HEK293 (cell line): ENCODE results near the gene ENO2.

ENCODE experiments used
- CTCF ChIA-PET: fragments of 350-600 bp; formaldehyde crosslinking; extraction: SDS; loops from one replicate; lab custom pipeline; 2021; ENCODE audit warnings: antibody characterized with exemption; lab: Yijun Ruan, JAX
- POLR2A ChIA-PET: fragments of 300-600 bp; formaldehyde crosslinking; extraction: SDS; loops from one replicate; lab custom pipeline; 2020; ENCODE audit warnings: antibody characterized with exemption, inconsistent platforms; lab: Yijun Ruan, JAX
- H3K27ac ChIP-seq: fragments of 200-500 bp; sonication (Bioruptor generic); 2 replicates; pipeline ENCODE4 v1.5.1; 2014; ENCODE audit warnings: low read depth, low read length, control low read depth, inconsistent platforms; ENCODE audit errors: extremely low read depth
- H3K36me3 ChIP-seq, 2 experiments: fragments of 200-500 bp in 1 of 2; sonication (Bioruptor generic) in 1 of 2; 1 replicate in 1 of 2; 2 replicates in 1 of 2; pipeline ENCODE4 v1.5.1; 2014 to 2017; ENCODE audit warnings: inconsistent platforms in 2 of 2, low read length in 2 of 2; ENCODE audit not compliant: control insufficient read depth in 2 of 2, insufficient read depth in 1 of 2
- H3K4me1 ChIP-seq: fragments of 200-500 bp; sonication (Bioruptor generic); 2 replicates; pipeline ENCODE4 v1.5.1; 2014; ENCODE audit warnings: mild to moderate bottlenecking, low read length, inconsistent platforms; ENCODE audit not compliant: control insufficient read depth, insufficient read depth
- H3K4me3 ChIP-seq: 2 replicates; pipeline ENCODE4 v1.5.1; 2011; ENCODE audit warnings: low read depth, mild to moderate bottlenecking, control low read depth, low read length, moderate library complexity
- H3K9me3 ChIP-seq: fragments of 200-500 bp; sonication (Bioruptor generic); 2 replicates; pipeline ENCODE4 v1.5.1; 2014; ENCODE audit warnings: low read depth, low read length, inconsistent platforms; ENCODE audit not compliant: control insufficient read depth, insufficient read depth
- EGR2 ChIP-seq: fragments of 450-650 bp; formaldehyde crosslinking; IDR thresholded peaks from 2 replicates; pipeline ENCODE4 v1.5.1; 2016; ENCODE audit warnings: low read depth, missing biosample characterization, missing genetic modification characterization
- GFI1B ChIP-seq: fragments of 450-650 bp; formaldehyde crosslinking; IDR thresholded peaks from 2 replicates; pipeline ENCODE4 v1.5.1; 2016; ENCODE audit warnings: missing biosample characterization, missing genetic modification characterization
- GLI2 ChIP-seq: fragments of 450-650 bp; formaldehyde crosslinking; IDR thresholded peaks from 2 replicates; pipeline ENCODE4; 2017; ENCODE audit warnings: missing biosample characterization, missing genetic modification characterization, low read depth, borderline replicate concordance
- KLF10 ChIP-seq: fragments of 450-650 bp; IDR thresholded peaks from 2 replicates; pipeline ENCODE4 v1.5.1; 2018; ENCODE audit warnings: missing biosample characterization, mild to moderate bottlenecking, missing genetic modification characterization
- KLF16 ChIP-seq: fragments of 450-650 bp; formaldehyde crosslinking; IDR thresholded peaks from 2 replicates; pipeline ENCODE4 v1.5.1; 2017; ENCODE audit warnings: missing biosample characterization, missing genetic modification characterization
- KLF8 ChIP-seq: fragments of 450-650 bp; formaldehyde crosslinking; IDR thresholded peaks from 2 replicates; pipeline ENCODE4 v1.5.1; 2016; ENCODE audit warnings: missing biosample characterization, missing genetic modification characterization
- KLF9 ChIP-seq: fragments of 450-650 bp; formaldehyde crosslinking; IDR thresholded peaks from 2 replicates; pipeline ENCODE4 v1.5.1; 2016; ENCODE audit warnings: missing biosample characterization, missing genetic modification characterization, low read depth
- MYNN ChIP-seq: fragments of 450-650 bp; formaldehyde crosslinking; IDR thresholded peaks from 2 replicates; pipeline ENCODE4 v1.5.1; 2016; ENCODE audit warnings: missing biosample characterization, missing genetic modification characterization, borderline replicate concordance
- OSR2 ChIP-seq: fragments of 450-650 bp; formaldehyde crosslinking; IDR thresholded peaks from 2 replicates; pipeline ENCODE4 v1.5.1; 2016; ENCODE audit warnings: missing biosample characterization, missing genetic modification characterization
- SCRT1 ChIP-seq: fragments of 450-650 bp; formaldehyde crosslinking; IDR thresholded peaks from 2 replicates; pipeline ENCODE4 v1.5.1; 2016; ENCODE audit warnings: missing biosample characterization, missing genetic modification characterization, borderline replicate concordance
- SP2 ChIP-seq: fragments of 450-650 bp; formaldehyde crosslinking; IDR thresholded peaks from 2 replicates; pipeline ENCODE4 v1.5.1; 2016; ENCODE audit warnings: missing biosample characterization, missing genetic modification characterization
- SP3 ChIP-seq: fragments of 450-650 bp; formaldehyde crosslinking; IDR thresholded peaks from 2 replicates; pipeline ENCODE4 v1.5.1; 2016; ENCODE audit warnings: missing biosample characterization, missing genetic modification characterization
- SP7 ChIP-seq: fragments of 450-650 bp; formaldehyde crosslinking; IDR thresholded peaks from 2 replicates; pipeline ENCODE4 v1.5.1; 2016; ENCODE audit warnings: missing biosample characterization, missing genetic modification characterization
- YY1 ChIP-seq: fragments of 450-650 bp; formaldehyde crosslinking; IDR thresholded peaks from 2 replicates; pipeline ENCODE4 v1.5.1; 2018; ENCODE audit warnings: missing biosample characterization, missing genetic modification characterization
- ZBTB21 ChIP-seq: fragments of 450-650 bp; formaldehyde crosslinking; IDR thresholded peaks from 2 replicates; pipeline ENCODE4 v1.5.1; 2017; ENCODE audit warnings: missing biosample characterization, missing genetic modification characterization
- ZEB2 ChIP-seq: fragments of 450-650 bp; formaldehyde crosslinking; IDR thresholded peaks from 2 replicates; pipeline ENCODE4 v1.5.1; 2016; ENCODE audit warnings: missing biosample characterization, missing genetic modification characterization
- ZFHX2 ChIP-seq: fragments of 450-650 bp; formaldehyde crosslinking; conservative IDR thresholded peaks from 2 replicates; pipeline ENCODE4 v1.5.1; 2016; ENCODE audit warnings: missing biosample characterization, missing genetic modification characterization
- ZFP37 ChIP-seq: fragments of 450-650 bp; formaldehyde crosslinking; IDR thresholded peaks from 2 replicates; pipeline ENCODE4 v1.5.1; 2016; ENCODE audit warnings: missing biosample characterization, missing genetic modification characterization
- ZIC2 ChIP-seq: fragments of 450-650 bp; formaldehyde crosslinking; IDR thresholded peaks from 2 replicates; pipeline ENCODE4 v1.5.1; 2016; ENCODE audit warnings: missing biosample characterization, missing genetic modification characterization
- ZNF138 ChIP-seq: fragments of 450-650 bp; formaldehyde crosslinking; IDR thresholded peaks from 2 replicates; pipeline ENCODE4 v1.5.1; 2016; ENCODE audit warnings: missing biosample characterization, missing genetic modification characterization, borderline replicate concordance
- ZNF24 ChIP-seq: fragments of 450-650 bp; formaldehyde crosslinking; IDR thresholded peaks from 2 replicates; pipeline ENCODE4 v1.5.1; 2016; ENCODE audit warnings: missing biosample characterization, missing genetic modification characterization
- ZNF248 ChIP-seq: fragments of 450-650 bp; formaldehyde crosslinking; IDR thresholded peaks from 2 replicates; pipeline ENCODE4 v1.5.1; 2017; ENCODE audit warnings: missing biosample characterization, missing genetic modification characterization
- ZNF274 ChIP-seq, 2 experiments: fragments of 200-500 bp in 1 of 2; fragments of 450-650 bp in 1 of 2; sonication (Bioruptor generic) in 1 of 2; formaldehyde crosslinking in 1 of 2; IDR thresholded peaks; 2 replicates each; pipeline versions ENCODE4 v1.5.1 to v1.6.1; 2014 to 2016; ENCODE audit warnings: borderline replicate concordance in 1 of 2, inconsistent platforms in 1 of 2, low read length in 1 of 2, missing biosample characterization in 1 of 2, missing genetic modification characterization in 1 of 2
- ZNF302 ChIP-seq: fragments of 450-650 bp; formaldehyde crosslinking; IDR thresholded peaks from 2 replicates; pipeline ENCODE4 v1.5.1; 2016; ENCODE audit warnings: missing biosample characterization, missing genetic modification characterization, low read depth
- ZNF335 ChIP-seq: fragments of 450-650 bp; formaldehyde crosslinking; conservative IDR thresholded peaks from 2 replicates; pipeline ENCODE4 v1.5.1; 2016; ENCODE audit warnings: missing biosample characterization, missing genetic modification characterization
- ZNF341 ChIP-seq: fragments of 450-650 bp; formaldehyde crosslinking; IDR thresholded peaks from 2 replicates; pipeline ENCODE4; 2016; ENCODE audit warnings: low read depth, missing biosample characterization, missing genetic modification characterization
- ZNF366 ChIP-seq: fragments of 450-650 bp; formaldehyde crosslinking; conservative IDR thresholded peaks from 2 replicates; pipeline ENCODE4 v1.5.1; 2016; ENCODE audit warnings: missing biosample characterization, missing genetic modification characterization
- ZNF394 ChIP-seq: fragments of 450-650 bp; formaldehyde crosslinking; IDR thresholded peaks from 2 replicates; pipeline ENCODE4 v1.5.1; 2016; ENCODE audit warnings: missing biosample characterization, missing genetic modification characterization, mild to moderate bottlenecking, moderate library complexity, borderline replicate concordance
- ZNF600 ChIP-seq: fragments of 450-650 bp; formaldehyde crosslinking; IDR thresholded peaks from 2 replicates; pipeline ENCODE4 v1.5.1; 2016; ENCODE audit warnings: missing biosample characterization, missing genetic modification characterization
- ZNF629 ChIP-seq: fragments of 450-650 bp; formaldehyde crosslinking; IDR thresholded peaks from 2 replicates; pipeline ENCODE4 v1.5.1; 2017; ENCODE audit warnings: missing biosample characterization, missing genetic modification characterization
- TF ChIP-seq, protein P1 (sequence below): fragments of 450-650 bp; formaldehyde crosslinking; IDR thresholded peaks from 2 replicates; pipeline ENCODE4 v1.5.1; 2016; ENCODE audit warnings: missing biosample characterization, missing genetic modification characterization, low read depth
- TF ChIP-seq, protein P2 (sequence below): fragments of 450-650 bp; formaldehyde crosslinking; IDR thresholded peaks from 2 replicates; pipeline ENCODE4 v1.5.1; 2017; ENCODE audit warnings: missing biosample characterization, missing genetic modification characterization
- TF ChIP-seq, protein P3 (sequence below): fragments of 450-650 bp; formaldehyde crosslinking; optimal IDR thresholded peaks from 2 replicates; pipeline ENCODE3; 2016; ENCODE audit warnings: missing biosample characterization, mild to moderate bottlenecking, missing genetic modification characterization

Gene ENO2

DNA sequence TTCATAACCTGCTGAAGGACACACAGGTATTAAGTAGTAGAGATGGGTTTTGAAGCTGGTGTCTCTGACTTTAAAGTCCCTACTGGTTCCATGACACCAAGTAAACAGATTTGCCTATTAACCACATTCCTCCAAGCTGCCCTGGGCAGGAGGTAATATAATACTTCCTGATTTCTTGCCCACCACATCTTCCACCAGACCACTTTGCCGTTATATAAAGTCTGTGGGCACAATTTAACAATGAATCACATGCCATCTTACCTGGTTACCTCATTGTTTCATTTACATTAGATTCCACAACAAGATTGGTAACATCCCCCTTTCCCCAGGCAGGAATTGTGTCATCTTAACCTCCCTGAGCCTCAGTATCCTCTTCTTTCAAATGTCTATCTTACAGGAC lies 10.7 kb upstream of the ENO2 start (continued):
- peak; percentile 42; the same call in 1 of the 2 replicates for TF ChIP-seq ZNF366 (tag by site-specific recombination)
- no peak for TF ChIP-seq GLI2 (tag by site-specific recombination)
- no peak for TF ChIP-seq YY1
- TF ChIP-seq ZNF302 (tag by site-specific recombination), result no peak
- TF ChIP-seq SP7, result no peak
- TF ChIP-seq, protein P1, sequence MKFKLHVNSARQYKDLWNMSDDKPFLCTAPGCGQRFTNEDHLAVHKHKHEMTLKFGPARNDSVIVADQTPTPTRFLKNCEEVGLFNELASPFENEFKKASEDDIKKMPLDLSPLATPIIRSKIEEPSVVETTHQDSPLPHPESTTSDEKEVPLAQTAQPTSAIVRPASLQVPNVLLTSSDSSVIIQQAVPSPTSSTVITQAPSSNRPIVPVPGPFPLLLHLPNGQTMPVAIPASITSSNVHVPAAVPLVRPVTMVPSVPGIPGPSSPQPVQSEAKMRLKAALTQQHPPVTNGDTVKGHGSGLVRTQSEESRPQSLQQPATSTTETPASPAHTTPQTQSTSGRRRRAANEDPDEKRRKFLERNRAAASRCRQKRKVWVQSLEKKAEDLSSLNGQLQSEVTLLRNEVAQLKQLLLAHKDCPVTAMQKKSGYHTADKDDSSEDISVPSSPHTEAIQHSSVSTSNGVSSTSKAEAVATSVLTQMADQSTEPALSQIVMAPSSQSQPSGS (tag by site-specific recombination), result peak; percentile 50; the same call in 1 of the 2 replicates
- no peak for TF ChIP-seq ZNF274 (IDR thresholded peaks at IDR 0.05; ENCODE audit: low read length)
- no peak for TF ChIP-seq ZNF274 (tag by site-specific recombination; IDR thresholded peaks at IDR 0.05; ENCODE audit: borderline replicate concordance)
- TF ChIP-seq ZIC2 (tag by site-specific recombination), result no peak
- TF ChIP-seq ZFP37, result no peak

DNA sequence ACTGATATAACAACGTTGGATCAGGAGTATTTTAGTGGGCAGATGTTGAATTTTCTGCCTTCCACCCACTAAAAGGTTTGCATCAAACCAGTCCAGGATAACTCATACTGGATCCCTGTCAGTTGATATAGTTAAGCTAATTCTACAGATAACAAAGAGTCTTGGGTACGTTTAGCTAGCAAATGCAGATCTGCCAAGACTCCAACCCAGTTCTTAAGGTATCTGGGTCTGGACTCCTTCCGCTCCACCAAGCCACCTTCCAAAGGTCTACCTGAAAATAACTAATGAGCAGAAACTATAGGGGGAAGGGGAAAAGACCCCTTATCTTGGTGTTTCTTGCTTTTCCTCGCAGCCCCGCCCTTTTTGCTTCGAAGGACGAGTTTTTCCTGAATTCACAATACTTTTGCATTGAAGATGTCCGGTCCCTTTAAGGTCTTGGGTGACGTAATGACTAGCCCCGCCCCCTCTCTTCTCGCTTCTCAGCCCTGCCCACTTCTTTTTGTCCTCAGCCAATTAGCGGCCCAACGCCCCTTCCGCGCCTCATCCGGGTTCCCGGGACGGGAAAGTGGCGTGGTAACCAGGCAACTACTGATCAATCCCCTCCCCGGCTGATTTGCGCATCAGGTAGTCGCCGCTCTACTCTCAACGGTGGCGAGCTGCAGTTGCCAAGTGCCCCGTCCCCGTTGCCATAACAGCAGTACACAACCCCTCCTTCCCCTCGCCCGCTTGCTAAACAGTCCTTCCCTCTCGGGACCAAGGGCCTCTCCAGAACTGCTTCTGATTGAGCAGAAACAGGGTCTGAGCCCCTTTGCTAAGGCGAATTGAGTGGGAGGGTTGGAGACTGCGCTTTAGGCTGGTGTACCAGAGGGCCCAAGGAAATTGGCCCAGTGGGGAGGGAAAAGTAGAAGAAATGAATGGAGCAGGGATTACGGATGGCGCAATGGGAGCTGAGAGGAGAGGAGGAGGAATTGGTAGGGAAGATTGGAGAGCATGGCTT lies 9.8 kb upstream of the ENO2 start, which contains the start of gene LRRC23:
Gene LRRC23 (plus strand): TSS at position 543 of the 997 bp plus-strand sequence. CDS start 812 bp downstream, outside the sequence.
- CTCF ChIA-PET, result interaction anchor here (0.7 to 1.5 kb wide), 4 partner anchors 19 to 34 kb away, joined by 4 to 8 read pairs (median 7); partner anchors contain the start of gene SPSB2
- peak within 1 kb of the TSS; percentile 57 for H3K27ac ChIP-seq
- TF ChIP-seq KLF8 (tag by site-specific recombination) (peak; percentile 45; the same call in 1 of the 2 replicates), ZNF335 (tag by site-specific recombination) (peak; percentile 66), SP2 (tag by site-specific recombination) (peak; percentile 97), KLF9 (tag by site-specific recombination) (peak; percentile 88), EGR2 (tag by site-specific recombination) (0 out of 2 replicates have a peak, but pooled peaks have one; percentile 4), ZNF341 (peak; percentile 50; the same call in 1 of the 2 replicates), MYNN (peak; percentile 94), ZNF138 (tag by site-specific recombination) (no peak), ZEB2 (peak; percentile 26; the same call in 1 of the 2 replicates), ZNF629 (tag by site-specific recombination) (peak; percentile 80), SP3 (peak; percentile 96), KLF16 (peak; percentile 48; the same call in 1 of the 2 replicates), ZFHX2 (tag by site-specific recombination) (peak; percentile 64), KLF10 (tag by site-specific recombination) (peak; percentile 71), GFI1B (tag by site-specific recombination) (no peak), ZNF600 (tag by site-specific recombination) (peak; percentile 89), SCRT1 (peak; percentile 89; the same call in 1 of the 2 replicates), ZNF248 (tag by site-specific recombination) (no peak), ZNF24 (tag by site-specific recombination) (peak; percentile 63), ZNF394 (0 out of 2 replicates have a peak, but pooled peaks have one; percentile 10), OSR2 (peak; percentile 60; the same call in 1 of the 2 replicates), ZBTB21 (tag by site-specific recombination) (peak; percentile 65)
- TF ChIP-seq, protein P2, sequence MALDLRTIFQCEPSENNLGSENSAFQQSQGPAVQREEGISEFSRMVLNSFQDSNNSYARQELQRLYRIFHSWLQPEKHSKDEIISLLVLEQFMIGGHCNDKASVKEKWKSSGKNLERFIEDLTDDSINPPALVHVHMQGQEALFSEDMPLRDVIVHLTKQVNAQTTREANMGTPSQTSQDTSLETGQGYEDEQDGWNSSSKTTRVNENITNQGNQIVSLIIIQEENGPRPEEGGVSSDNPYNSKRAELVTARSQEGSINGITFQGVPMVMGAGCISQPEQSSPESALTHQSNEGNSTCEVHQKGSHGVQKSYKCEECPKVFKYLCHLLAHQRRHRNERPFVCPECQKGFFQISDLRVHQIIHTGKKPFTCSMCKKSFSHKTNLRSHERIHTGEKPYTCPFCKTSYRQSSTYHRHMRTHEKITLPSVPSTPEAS (tag by site-specific recombination), result no peak
- TF ChIP-seq, protein P3, sequence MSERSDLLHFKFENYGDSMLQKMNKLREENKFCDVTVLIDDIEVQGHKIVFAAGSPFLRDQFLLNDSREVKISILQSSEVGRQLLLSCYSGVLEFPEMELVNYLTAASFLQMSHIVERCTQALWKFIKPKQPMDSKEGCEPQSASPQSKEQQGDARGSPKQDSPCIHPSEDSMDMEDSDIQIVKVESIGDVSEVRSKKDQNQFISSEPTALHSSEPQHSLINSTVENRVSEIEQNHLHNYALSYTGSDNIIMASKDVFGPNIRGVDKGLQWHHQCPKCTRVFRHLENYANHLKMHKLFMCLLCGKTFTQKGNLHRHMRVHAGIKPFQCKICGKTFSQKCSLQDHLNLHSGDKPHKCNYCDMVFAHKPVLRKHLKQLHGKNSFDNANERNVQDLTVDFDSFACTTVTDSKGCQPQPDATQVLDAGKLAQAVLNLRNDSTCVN, result peak; percentile 26

More for the DNA sequence above, 9.8 kb upstream of the ENO2 start, which contains the start of gene LRRC23:
- POLR2A ChIA-PET, result interaction anchor here (0.6 to 2.6 kb wide), 12 partner anchors 9 to 181 kb away, joined by 3 to 10 read pairs (median 4); partner anchors contain the start of genes C12orf57, COPS7A, ENO2 and RNU7-1
- Histone ChIP-seq H3K36me3 (no peaks in the 10 kb centered on the region), H3K4me1 (peaks cover 13% of the 10 kb centered on the region; the same call in 1 of the 2 replicates), H3K4me3 (peak within 1 kb of the TSS; percentile 42), H3K9me3 (no peaks in the 10 kb centered on the region)
